HG02973 (cell line): ENCODE results near the gene TDRD1.

Source experiments
- ATAC-seq: cut with Tn5 transposase; IDR thresholded peaks from one replicate; pipeline ENCODE4 v1.9.1; 2021; ENCODE audit warnings: moderate library complexity; ENCODE audit not compliant: unreplicated experiment

Gene TDRD1

GRCh38 chr10:114228156-114228555 lies 49.0 kb downstream of the TDRD1 start:
- ATAC-seq, result no peak

DNA sequence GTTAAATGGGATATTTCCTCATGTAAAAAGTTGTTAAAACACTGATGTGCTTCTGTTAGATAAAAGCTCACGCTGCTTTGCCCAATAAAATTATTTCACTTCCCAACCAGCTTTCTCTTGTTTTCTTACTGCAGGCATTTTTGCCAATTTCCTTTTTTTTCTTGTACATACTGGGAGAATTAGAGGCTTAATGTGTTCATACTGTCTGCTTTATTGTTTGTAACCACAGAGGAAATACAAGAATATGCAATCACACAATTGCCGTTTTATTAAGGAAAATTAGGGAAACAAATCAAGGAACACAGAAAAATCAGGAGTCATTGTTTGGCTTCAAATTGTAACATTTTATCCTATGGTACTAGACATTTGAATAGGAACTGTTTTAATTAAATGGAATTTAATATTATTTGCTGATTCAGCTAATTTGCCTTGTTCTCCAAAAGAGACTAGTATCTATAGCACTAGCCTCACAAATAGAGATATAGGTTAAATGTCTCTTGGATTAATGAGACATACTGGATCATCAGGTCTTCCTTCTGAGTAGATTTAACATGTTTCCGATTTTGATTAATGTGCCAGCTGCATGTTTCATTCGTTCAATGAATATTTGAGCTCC lies 53.5 kb downstream of the TDRD1 start:
- no peak for ATAC-seq

- ATAC-seq, result no peak
Measured at GRCh38 chr10:114233482-114233881, 54.3 kb downstream of the TDRD1 start.

DNA sequence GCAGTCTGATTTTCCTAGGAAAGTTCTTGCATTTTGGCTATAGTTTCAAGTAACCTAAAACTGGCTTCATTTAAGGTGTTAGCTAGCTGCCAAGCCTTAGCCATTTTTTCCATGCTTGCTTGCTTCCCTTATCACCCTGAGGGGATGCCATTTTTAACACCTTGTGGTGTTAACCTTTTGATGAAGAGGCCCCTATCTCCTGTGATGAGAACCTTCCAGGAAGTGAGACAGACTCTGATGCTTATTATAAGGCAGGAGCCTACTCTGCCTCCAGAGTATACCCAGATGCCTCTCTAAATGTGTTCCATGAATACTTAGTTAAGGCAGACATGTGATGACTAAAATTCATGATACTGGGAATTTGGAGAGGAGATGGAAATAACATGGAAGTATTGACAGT lies 55.0 kb downstream of the TDRD1 start:
- ATAC-seq, result no peak

- ATAC-seq, result no peak
Measured at GRCh38 chr10:114239117-114239993, 60.2 kb downstream of the TDRD1 start, which contains the start of gene VWA2. Gene VWA2 (plus strand): TSS chr10:114239254. CDS start chr10:114248714, 9,460 bp downstream.

GRCh38 chr10:114239994-114240345 lies 60.8 kb downstream of the TDRD1 start:
- no peak for ATAC-seq

- no peak for ATAC-seq
Measured at GRCh38 chr10:114242235-114242634, 63.1 kb downstream of the TDRD1 start.

- no peak for ATAC-seq
Measured at GRCh38 chr10:114243661-114244060, 64.5 kb downstream of the TDRD1 start.

DNA sequence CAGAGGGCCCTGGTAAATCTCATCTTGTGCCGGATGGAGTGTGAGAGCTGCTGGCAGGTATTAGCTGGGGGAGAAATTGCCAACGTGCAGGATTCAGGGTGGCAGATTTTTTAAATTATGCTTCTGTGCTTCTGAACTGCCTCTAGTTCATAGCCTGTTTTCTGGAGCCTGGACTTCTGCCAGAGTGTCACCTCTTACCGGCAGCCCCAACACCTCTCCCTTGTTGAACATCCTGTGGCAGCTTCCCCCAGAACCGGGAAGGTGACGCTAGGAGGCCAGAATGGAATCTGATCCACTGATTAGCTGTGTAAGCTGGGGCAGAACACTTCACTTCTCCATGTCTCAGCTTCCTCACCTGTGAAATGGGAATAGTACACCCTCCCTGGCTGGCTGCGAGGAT lies 65.0 kb downstream of the TDRD1 start:
- no peak for ATAC-seq

GRCh38 chr10:114245121-114245791 lies 66.1 kb downstream of the TDRD1 start:
- no peak for ATAC-seq

DNA sequence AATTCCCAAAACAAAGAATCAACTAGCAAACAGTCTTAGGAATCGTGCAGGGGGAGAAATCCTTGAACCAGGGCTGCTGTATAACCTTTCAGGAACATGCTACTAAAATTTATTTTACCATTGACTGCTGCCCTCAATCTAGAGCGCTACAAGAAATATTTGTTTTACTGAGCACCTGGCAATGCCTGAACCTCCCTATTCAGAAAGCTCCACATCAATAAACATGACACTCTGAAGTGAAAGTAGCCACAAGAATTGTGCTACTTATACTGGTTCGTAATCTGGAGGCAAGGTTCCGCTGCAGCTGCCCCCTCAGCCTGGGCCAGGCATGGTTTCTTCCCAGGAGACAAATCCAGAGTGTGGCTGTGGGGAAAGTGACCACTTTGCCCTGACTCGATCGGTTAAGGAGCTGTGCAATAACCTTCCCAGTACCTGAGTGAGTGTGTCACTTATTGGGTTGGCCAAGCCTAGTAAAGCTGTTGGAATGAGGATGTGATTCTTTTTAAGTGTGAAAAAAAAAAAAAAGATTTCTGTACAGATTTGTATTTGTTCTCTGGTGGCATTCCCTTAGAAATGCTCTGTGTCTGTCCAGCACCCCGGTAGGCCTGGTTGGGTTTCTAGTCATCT lies 67.6 kb downstream of the TDRD1 start:
- no peak for ATAC-seq

DNA sequence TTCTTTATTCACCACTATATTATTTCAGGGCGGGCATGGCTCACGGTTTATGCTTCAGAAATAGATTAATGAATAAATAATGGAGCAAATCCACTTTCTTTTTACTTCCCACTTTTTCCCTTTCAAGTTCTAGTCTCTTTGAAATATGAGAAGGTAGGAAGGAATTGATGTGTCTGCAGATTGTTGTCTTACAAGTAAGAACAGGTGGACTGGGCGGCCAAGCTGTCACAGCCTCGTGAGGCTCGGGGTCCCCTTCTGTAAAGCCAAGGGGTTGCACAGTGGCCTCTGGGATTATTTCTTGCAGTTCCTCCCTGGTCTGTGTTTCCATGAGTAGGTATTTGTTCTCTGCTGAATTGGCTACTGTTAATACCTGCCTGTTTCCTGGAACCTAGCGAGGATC lies 71.1 kb downstream of the TDRD1 start:
- ATAC-seq, result no peak

DNA sequence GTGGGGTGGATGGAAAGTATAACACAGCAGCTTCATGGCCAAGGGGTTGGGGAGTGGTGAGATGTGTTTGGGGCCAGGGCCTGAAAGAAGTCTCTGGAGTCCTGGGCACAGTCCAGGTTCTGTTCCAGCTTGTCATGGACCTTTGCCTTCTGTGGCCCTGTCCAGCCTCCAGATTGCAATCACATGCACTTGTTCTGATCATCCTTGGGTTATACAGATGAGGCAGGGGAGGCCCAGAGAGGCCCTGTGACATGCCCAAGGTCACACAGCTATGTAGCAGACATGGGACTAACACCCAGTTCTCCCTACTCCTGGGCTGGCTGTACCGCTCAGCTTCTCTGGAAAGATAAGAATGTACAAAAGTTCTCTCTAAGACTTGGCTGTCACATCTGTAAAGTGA lies 71.6 kb downstream of the TDRD1 start:
- no peak for ATAC-seq

- no peak for ATAC-seq
Measured at GRCh38 chr10:114252092-114252491, 72.9 kb downstream of the TDRD1 start.

DNA sequence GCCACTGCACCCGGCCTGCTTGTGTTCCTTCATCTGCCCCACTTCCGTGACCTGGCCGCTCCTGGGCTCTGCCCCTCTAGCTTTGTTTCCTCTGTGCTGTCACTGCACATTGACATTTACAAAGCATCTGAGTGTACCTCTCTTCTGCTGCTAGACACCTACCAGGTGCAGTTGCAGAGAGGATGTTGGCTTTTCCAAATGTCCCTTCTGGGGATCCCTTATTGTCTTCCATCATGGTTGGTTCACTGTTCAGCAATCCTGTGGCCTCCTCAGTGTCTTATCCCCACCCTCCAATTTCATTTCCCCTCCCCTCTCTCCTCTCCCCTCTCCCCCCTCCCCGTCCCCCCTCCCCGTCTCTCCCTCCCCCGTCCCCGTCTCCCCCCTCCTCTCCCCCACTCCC lies 73.7 kb downstream of the TDRD1 start:
- no peak for ATAC-seq

DNA sequence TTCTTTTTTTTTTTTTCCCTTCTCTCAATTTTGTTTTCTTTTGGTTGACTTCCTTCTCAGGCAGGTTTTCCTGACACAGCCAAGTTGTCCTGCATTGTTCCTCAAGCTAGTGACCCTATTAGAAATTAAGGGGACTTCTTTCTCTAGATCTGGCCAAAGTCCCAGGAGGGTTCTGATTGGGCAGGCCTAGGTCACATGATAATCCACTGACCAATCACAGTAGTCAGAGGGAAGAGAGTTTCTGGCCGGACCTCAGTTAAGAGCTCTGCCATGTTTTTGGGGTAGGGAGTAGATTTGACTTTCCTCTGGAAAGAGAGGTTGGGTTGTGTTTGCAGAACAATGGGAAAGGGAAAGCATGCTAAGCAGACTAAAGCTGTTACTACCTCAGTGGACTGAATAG lies 76.1 kb downstream of the TDRD1 start:
- no peak for ATAC-seq

DNA sequence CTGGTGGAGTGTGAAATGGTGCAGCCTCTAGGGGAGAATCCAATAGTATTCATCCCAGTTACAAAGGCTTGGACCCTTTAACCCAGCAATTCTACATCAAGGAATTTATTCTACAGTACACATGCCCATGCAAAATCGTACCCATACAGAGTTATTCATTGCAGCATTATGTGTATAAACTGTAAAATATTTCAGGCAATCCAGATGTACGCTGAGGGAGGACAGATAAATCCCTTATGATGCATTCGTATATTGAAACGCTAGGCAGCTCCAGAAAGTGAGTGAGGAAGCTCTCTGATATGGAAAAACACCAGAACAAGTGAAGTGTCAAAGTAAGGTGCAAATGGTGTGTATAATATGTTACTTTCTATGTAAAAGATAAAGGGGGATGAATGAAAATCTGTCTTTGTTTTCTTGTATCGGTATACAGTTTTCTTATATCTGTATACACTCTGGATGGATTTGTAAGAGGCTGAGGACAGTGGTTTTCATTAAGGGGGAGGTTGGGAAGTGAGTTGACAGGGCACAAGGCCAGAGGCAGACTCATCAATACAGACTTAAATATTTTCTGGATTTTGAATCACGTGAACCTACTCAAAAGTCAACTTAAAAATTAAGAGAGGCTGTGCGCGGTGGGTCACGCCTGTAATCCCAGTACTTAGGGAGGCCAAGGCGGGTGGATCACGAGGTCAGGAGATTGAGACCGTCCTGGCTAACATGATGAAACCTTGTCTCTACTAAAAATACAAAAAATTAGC lies 77.0 kb downstream of the TDRD1 start:
- no peak for ATAC-seq

DNA sequence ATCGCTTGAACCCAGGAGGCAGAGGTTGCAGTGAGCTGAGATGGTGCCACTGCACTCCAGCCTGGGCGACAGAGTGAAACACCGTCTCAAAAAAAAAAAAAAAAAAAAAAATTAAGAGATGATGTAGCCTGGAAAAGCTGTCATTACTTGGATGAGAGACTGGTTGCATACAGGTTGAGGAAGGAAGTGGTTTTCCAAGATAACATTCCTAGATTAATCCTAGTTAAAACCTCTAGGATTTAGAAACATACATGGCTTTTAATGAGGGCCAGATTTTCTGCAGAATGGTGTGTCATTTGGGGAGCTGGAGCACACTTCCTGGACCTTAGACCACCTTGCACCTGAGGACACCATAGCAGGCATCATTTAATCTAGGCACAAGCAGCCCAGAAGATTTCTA lies 77.7 kb downstream of the TDRD1 start:
- ATAC-seq, result no peak

GRCh38 chr10:114257498-114257897 lies 78.3 kb downstream of the TDRD1 start:
- no peak for ATAC-seq

GRCh38 chr10:114258274-114258840 lies 79.2 kb downstream of the TDRD1 start:
- no peak for ATAC-seq
